ENCODE measurements around the gene TESPA1.

Gene TESPA1

GRCh38 chr12:54991161-54991990 is 6.8 kb upstream of the TESPA1 start:
- no peak for TF ChIP-seq CTCF (IDR thresholded peaks at IDR 0.05)

- TF ChIP-seq CTCF (IDR thresholded peaks at IDR 0.05), result no peak
Observed at GRCh38 chr12:54989829-54990228, 5.3 kb upstream of the TESPA1 start.

GRCh38 chr12:54988402-54989054 is 4.0 kb upstream of the TESPA1 start:
- no peak for TF ChIP-seq CTCF (IDR thresholded peaks at IDR 0.05)

- TF ChIP-seq CTCF (IDR thresholded peaks at IDR 0.05), result no peak
Observed at GRCh38 chr12:54987611-54988231, 3.2 kb upstream of the TESPA1 start.

- TF ChIP-seq CTCF (IDR thresholded peaks at IDR 0.05), result no peak
Observed at GRCh38 chr12:54983536-54984101, 943 bp downstream of the TESPA1 start.

GRCh38 chr12:54981796-54982195 is 2.8 kb downstream of the TESPA1 start:
- no peak for TF ChIP-seq CTCF (IDR thresholded peaks at IDR 0.05)

GRCh38 chr12:54980341-54980740 is 4.2 kb downstream of the TESPA1 start:
- TF ChIP-seq CTCF (IDR thresholded peaks at IDR 0.05), result no peak
